Endothelial cell of umbilical vein (primary cell): ENCODE results near the gene LONRF2. TPM values are rescaled to one million over a fixed set of nuclear protein-coding genes. Genes with fewer than 3 reads are reported as not detected.

Experiments used
- BruUV-seq: library from RNA; stranded (reverse); fragments of 400-500 nt; replicated peaks from 2 replicates; lab custom pipeline; 2021; lab: Mats Ljungman, UMichigan
- CTCF ChIA-PET: fragments of 300-600, 350-600 bp; sonication (Branson Sonifier 250); formaldehyde crosslinking; loops from one replicate; lab custom pipeline; 2021; ENCODE audit warnings: antibody characterized with exemption, inconsistent platforms; lab: Charles Lee
- POLR2A ChIA-PET: fragments of 300-600, 350-600 bp; sonication (Branson Sonifier 250); formaldehyde crosslinking; loops from one replicate; lab custom pipeline; 2021; ENCODE audit warnings: antibody characterized with exemption, inconsistent platforms; lab: Charles Lee
- DNase-seq: peaks from one replicate; pipeline ENCODE4 v3.0.0-alpha.2; 2011; ENCODE audit warnings: low read depth, low spot score
- FAIRE-seq: peaks from 2 replicates; lab custom pipeline; 2011; peaks lifted over from hg19 to GRCh38; lab: Jason Lieb, UNC
- H2AFZ ChIP-seq: 2 replicates; pipeline ENCODE4 v1.6.0; 2012; ENCODE audit warnings: low read depth, low read length, control low read depth, inconsistent platforms
- H3K27ac ChIP-seq: 2 replicates; pipeline ENCODE4 v1.5.1; 2011; ENCODE audit warnings: low read depth, mild to moderate bottlenecking, control low read depth, low read length, moderate library complexity; ENCODE audit not compliant: insufficient read depth
- H3K27me3 ChIP-seq, 2 experiments: 2 replicates each; pipeline versions ENCODE4 v1.6.0 to v1.6.1; 2011; ENCODE audit warnings: low read length in 2 of 2, mixed read lengths in 1 of 2; ENCODE audit not compliant: control insufficient read depth in 2 of 2, insufficient read depth in 2 of 2
- H3K36me3 ChIP-seq, 2 experiments: 2 replicates in 1 of 2; 3 replicates in 1 of 2; pipeline ENCODE4 v1.5.1; 2011; ENCODE audit warnings: low read length in 2 of 2, mild to moderate bottlenecking in 1 of 2, moderate library complexity in 1 of 2; ENCODE audit not compliant: control insufficient read depth in 2 of 2, insufficient read depth in 2 of 2; ENCODE audit errors: extremely low read depth in 1 of 2
- H3K4me1 ChIP-seq: 3 replicates; pipeline ENCODE4 v1.5.1; 2011; ENCODE audit warnings: mild to moderate bottlenecking, low read length; ENCODE audit not compliant: control insufficient read depth, insufficient read depth; ENCODE audit errors: extremely low read depth
- H3K4me2 ChIP-seq: 2 replicates; pipeline ENCODE4 v1.6.1; 2011; ENCODE audit warnings: low read length, control low read depth, mixed read lengths; ENCODE audit not compliant: insufficient read depth
- H3K4me3 ChIP-seq, 3 experiments: fragments of 200-600 bp in 1 of 3; sonication (generic), shearing (Covaris generic) in 1 of 3; replicated peaks in 1 of 3; 2 replicates each; pipeline ENCODE4 v1.5.1; 2011 to 2016; ENCODE audit warnings: control low read depth in 3 of 3, low read length in 3 of 3, mild to moderate bottlenecking in 2 of 3, inconsistent platforms in 1 of 3, low read depth in 1 of 3, moderate library complexity in 1 of 3; ENCODE audit not compliant: insufficient read depth in 1 of 3
- H3K79me2 ChIP-seq: 2 replicates; pipeline ENCODE4 v1.6.0; 2012; ENCODE audit warnings: low read length, inconsistent platforms; ENCODE audit not compliant: control insufficient read depth, insufficient read depth
- H3K9ac ChIP-seq: replicated peaks from 2 replicates; pipeline ENCODE3; 2011; ENCODE audit warnings: low read length, control low read depth; ENCODE audit not compliant: insufficient read depth; ENCODE audit errors: extremely low read depth
- H3K9me1 ChIP-seq: replicated peaks from 3 replicates; pipeline ENCODE4 v1.6.0; 2011; ENCODE audit warnings: mild to moderate bottlenecking, low read length; ENCODE audit not compliant: control insufficient read depth, insufficient read depth; ENCODE audit errors: extremely low read depth
- H3K9me3 ChIP-seq: replicated peaks from 2 replicates; pipeline ENCODE4 v1.5.1; 2012; ENCODE audit warnings: low read length, inconsistent platforms; ENCODE audit not compliant: control insufficient read depth, insufficient read depth
- H4K20me1 ChIP-seq: replicated peaks from 2 replicates; pipeline ENCODE3; 2011; ENCODE audit warnings: mild to moderate bottlenecking, low read length; ENCODE audit not compliant: control insufficient read depth, insufficient read depth; ENCODE audit errors: extremely low read depth
- CTCF ChIP-seq, 2 donors: IDR thresholded peaks; 1 replicate in 1 of 2; 2 replicates in 1 of 2; pipeline ENCODE4 v1.5.1; 2011; ENCODE audit warnings: low read length in 2 of 2, mild to moderate bottlenecking in 2 of 2, moderate library complexity in 2 of 2, control low read depth in 1 of 2, inconsistent platforms in 1 of 2, low read depth in 1 of 2; ENCODE audit not compliant: insufficient read depth in 1 of 2; ENCODE audit errors: extremely low read depth in 1 of 2
- JUN ChIP-seq: IDR thresholded peaks from 2 replicates; pipeline ENCODE4 v1.6.1; 2011; ENCODE audit warnings: borderline replicate concordance, low read depth; ENCODE audit not compliant: insufficient read length, insufficient read depth
- MAX ChIP-seq: IDR thresholded peaks from 2 replicates; pipeline ENCODE4 v1.6.1; 2011; ENCODE audit not compliant: insufficient read depth, insufficient read length
- POLR2A ChIP-seq: IDR thresholded peaks from 2 replicates; pipeline ENCODE4 v1.6.1; 2012; ENCODE audit warnings: low read depth, mild to moderate bottlenecking, control low read depth, low read length
- dilution Hi-C: fragments of 300-500 bp; cut with MboI; formaldehyde crosslinking; loops from one replicate; pipeline ENCODE4 v1.15.0; 2019; ENCODE audit warnings: low sequenced_read_pairs; ENCODE audit not compliant: extremely low pct_ligation_motif_present
- intact Hi-C: fragments of 100-400 bp; cut with micrococcal nuclease; formaldehyde crosslinking; loops from one replicate; pipeline ENCODE4 v1.10.0; 2022
- polyA plus RNA-seq, 4 experiments: library from polyadenylated mRNA; depleted of rRNA in 3 of 4; stranded (reverse) in 3 of 4; unstranded in 1 of 4; fragments of >200 nt; gene quantifications; 2 replicates each; pipeline versions ENCODE4 v1.2.1 to v1.2.3, GENCODE V29; 2011 to 2012; ENCODE audit warnings: missing spikeins in 1 of 4
- total RNA-seq: library from RNA; stranded (reverse); gene quantifications from 2 replicates; pipeline ENCODE4 v1.2.3, GENCODE V29; 2021

The LONRF2 gene
- total and polyA plus RNA-seq, 2 donors (not counting 3 experiments of a cell fraction or from before 2014, with no cell fraction given): 0.03 TPM; not detected in 1

- intact Hi-C loops: no loop called here
- ChIA-PET POLR2A (no interaction called here), CTCF (interaction anchor here (0.5 to 5.2 kb wide), 19 partner anchors 8 to 688 kb away, joined by 3 to 109 read pairs (median 4); no protein-coding TSS in a partner anchor)
- Histone ChIP-seq H3K9me1 (no peaks in the 10 kb centered on the region), H3K4me1 (no peaks in the 10 kb centered on the region), H3K9ac (no peak overlapping the region), H3K9me3 (no peaks in the 10 kb centered on the region), H4K20me1 (no peaks in the 10 kb centered on the region), H3K4me3 (no peak overlapping the region), H3K36me3 (no peaks in the 10 kb centered on the region), H2AFZ (no peak overlapping the region), H3K4me2 (no peak overlapping the region), H3K79me2 (no peaks in the 10 kb centered on the region), H3K27ac (no peak overlapping the region), H3K27me3 (no peaks in the 10 kb centered on the region)
- TF ChIP-seq POLR2A (no peak), CTCF (IDR thresholded peaks at IDR 0.05; ENCODE audit: extremely low read depth in 1 of 2, insufficient read depth in 1 of 2, low read depth in 1 of 2, low read length in 2 of 2) (peak; percentile 49 to 52), MAX (no peak), JUN (no peak)
- DNase-seq: peak; percentile 27
- no TSS peak for BruUV-seq
- no peak for FAIRE-seq
- dilution Hi-C loops: no loop called here
Observed at GRCh38 chr2:100246163-100247145, 75.8 kb downstream of the LONRF2 start.
